GM18517 (cell line): ENCODE measurements around the gene RAMP2.
"Not testable (repeated sequence)": the region's sequence is repeated elsewhere in the genome, so short reads cannot be mapped to it uniquely, and the experiment has no call there.

Experiments used
- ATAC-seq: cut with Tn5 transposase; IDR thresholded peaks from one replicate; pipeline ENCODE4 v1.9.1; 2021; ENCODE audit warnings: mild to moderate bottlenecking, moderate library complexity; ENCODE audit not compliant: unreplicated experiment

The RAMP2 gene

GRCh38 chr17:42767512-42767911 is 6.5 kb downstream of the RAMP2 start:
- ATAC-seq: no peak

DNA sequence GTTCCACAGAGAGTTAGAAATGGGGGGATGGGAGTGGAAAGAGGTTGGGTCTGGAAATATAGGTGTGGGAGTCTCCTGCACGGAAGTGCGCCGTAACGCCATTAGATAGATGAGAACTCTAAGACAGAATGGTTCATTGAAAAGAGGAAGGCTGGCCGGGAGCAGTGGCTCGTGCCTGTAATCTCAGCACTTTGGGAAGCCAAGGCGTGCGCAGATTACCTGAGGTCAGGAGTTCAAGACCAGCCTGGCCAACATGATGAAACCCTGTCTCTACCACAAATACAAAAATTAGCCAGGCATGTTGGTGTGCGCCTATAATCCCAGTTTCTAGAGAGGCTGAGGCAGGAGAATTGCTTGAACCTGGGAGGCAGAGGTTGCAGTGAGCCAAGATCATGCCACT is 7.0 kb downstream of the RAMP2 start:
- ATAC-seq: not testable (repeated sequence)

- ATAC-seq: not testable (repeated sequence)
Observed at GRCh38 chr17:42769964-42770363, 8.9 kb downstream of the RAMP2 start.

- ATAC-seq: no peak
Observed at GRCh38 chr17:42772945-42773289, 11.9 kb downstream of the RAMP2 start.

- ATAC-seq: no peak
Observed at GRCh38 chr17:42773290-42774035, 12.4 kb downstream of the RAMP2 start, which contains the start of gene VPS25. VPS25 (plus strand) TSS chr17:42773449; CDS start chr17:42773476, 27 bp downstream.

GRCh38 chr17:42774066-42774745 is 13.2 kb downstream of the RAMP2 start:
- ATAC-seq: no peak

DNA sequence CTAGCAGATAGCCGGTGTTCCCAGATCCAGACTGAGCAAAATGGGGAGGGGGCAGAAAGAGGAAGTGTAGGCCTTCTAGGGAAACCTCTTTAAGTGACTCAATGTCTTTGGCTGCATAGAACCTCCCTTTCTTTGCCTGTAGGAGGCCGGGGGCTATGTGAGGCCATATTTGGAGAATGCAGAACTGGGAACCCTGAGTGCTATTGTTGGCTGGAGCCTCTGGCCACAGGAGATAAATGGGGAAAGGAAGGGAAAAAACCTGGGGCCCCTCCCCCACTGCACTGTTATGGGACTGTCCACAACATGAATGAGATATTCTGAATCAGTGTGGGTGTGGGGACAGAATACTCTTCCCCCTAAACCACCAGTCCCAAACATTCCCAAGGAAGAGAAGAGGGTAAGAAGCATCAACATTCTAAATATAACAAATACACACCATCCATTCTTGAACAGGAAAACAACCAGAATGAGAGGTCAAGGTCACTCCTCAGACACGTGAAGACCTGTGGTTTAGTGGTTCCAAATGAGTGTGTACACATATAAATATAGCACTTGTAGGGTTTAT is 14.6 kb downstream of the RAMP2 start:
- no peak for ATAC-seq

- ATAC-seq: no peak
Observed at GRCh38 chr17:42778570-42778969, 17.5 kb downstream of the RAMP2 start.

GRCh38 chr17:42779304-42779935 is 18.4 kb downstream of the RAMP2 start:
- no peak for ATAC-seq

GRCh38 chr17:42779936-42780850 is 19.2 kb downstream of the RAMP2 start, which contains the start of gene WNK4:
WNK4 (plus strand) TSS chr17:42780610; CDS start chr17:42780699, 89 bp downstream.
- no peak for ATAC-seq

DNA sequence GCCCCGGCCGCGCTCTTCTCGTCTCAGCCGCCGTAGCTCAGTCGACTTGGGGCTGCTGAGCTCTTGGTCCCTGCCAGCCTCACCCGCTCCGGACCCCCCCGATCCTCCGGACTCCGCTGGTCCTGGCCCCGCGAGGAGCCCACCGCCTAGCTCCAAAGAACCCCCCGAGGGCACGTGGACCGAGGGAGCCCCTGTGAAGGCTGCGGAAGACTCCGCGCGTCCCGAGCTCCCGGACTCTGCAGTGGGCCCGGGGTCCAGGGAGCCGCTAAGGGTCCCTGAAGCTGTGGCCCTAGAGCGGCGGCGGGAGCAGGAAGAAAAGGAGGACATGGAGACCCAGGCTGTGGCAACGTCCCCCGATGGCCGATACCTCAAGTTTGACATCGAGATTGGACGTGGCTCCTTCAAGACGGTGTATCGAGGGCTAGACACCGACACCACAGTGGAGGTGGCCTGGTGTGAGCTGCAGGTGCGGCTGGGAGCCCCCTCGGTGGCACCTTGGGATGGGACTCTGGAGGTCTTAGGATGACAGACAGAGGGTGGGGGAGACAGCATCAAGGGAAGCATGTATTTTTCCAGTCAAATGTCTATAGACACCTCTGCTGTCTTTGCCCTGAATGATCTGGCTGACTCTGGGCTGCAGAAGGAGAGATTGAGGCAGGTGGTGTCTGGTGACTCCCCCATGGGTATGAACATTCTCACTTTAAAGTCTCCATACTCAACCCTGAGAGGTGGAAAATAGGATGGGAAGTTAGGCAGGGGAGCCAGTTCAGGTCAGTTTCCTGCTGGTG is 20.0 kb downstream of the RAMP2 start:
- ATAC-seq: no peak

DNA sequence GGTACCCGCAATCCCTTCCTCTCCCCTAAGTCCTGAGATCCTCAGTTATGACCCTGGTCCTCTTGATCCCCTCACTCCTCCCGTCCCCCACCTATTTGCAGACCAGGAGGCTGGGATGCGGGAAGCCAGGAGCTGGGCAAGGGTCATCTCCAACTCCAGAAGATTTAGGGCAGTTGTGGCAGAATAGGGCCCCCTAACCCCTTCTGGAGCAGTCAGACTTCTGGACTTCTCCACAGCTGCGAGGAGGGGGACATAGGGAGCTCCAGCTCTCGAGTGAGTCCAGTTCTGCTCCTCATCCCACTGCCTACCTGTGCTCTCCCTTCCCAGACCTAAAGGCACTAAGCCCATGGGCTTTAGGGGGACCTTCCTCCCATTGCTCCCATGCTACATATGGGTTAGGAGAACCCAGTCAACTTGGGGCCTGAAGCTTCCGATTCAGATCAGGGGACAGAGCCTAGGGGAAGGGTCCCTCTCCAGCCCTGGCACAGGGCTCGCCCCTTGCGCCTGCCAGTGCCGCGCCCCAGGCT is 20.7 kb downstream of the RAMP2 start:
- no peak for ATAC-seq

DNA sequence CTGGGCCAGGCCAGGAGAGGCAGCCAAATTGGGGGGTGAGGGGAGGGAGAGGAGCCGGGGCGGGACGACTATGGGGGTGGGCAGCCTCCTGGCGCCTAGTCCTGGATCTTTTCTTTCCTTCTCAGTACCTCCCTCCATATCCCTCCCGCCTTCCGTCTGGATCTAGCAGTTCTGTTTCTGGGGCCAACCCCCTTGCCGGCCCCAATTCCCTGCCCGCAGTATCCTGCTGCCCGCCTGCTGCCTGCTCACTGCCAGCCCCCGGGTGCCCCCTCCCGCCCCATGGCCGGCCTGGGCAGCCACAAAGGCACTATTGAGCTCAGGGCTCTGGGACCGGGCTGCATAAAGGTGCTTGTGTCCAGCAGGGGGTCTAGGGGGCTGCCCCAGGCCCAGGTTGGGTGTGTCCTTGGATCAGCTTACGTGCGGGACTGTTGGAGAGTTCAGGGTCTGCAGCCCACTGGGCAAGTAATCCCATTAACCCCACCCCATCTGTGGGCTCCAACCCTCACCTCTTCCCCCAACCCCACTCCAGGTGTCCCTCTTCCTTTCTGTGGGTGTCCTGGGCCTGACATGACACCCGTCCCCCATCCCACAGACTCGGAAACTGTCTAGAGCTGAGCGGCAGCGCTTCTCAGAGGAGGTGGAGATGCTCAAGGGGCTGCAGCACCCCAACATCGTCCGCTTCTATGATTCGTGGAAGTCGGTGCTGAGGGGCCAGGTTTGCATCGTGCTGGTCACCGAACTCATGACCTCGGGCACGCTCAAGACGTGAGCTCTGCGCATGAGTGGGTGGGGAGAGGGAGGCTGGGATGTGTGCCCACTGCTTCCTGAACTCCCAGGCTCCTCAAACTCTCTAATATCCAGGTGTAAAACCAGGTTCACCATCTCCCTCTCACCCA is 21.4 kb downstream of the RAMP2 start:
- ATAC-seq: no peak

- no peak for ATAC-seq
Observed at GRCh38 chr17:42783062-42783790, 22.2 kb downstream of the RAMP2 start.

GRCh38 chr17:42783791-42784138 is 22.7 kb downstream of the RAMP2 start:
- no peak for ATAC-seq

DNA sequence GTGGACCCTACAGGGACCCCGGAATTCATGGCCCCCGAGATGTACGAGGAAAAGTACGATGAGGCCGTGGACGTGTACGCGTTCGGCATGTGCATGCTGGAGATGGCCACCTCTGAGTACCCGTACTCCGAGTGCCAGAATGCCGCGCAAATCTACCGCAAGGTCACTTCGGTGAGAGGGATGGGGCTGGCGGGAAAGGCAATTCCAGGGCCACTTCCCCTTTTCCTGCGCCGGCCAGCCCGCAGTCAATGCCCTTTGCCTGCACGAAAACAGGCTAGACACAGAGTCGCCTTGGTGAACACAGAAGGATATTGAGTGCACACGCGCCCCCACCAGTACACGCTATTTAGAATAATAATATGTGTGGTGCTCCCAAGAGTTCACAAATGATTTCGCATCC is 23.4 kb downstream of the RAMP2 start:
- no peak for ATAC-seq

GRCh38 chr17:42784811-42785592 is 24.0 kb downstream of the RAMP2 start:
- ATAC-seq: no peak
